Stomach (tissue), 9 donors: ENCODE data around the gene TMEM8B. TPM values are rescaled to one million over a fixed set of nuclear protein-coding genes. Genes with fewer than 3 reads are reported as not detected.

ENCODE experiments used
- DNase-seq, 2 donors: peaks; one replicate each; pipeline versions ENCODE4 v3.0.0 to v3.0.0-alpha.2; 2013 to 2019
- H3K27ac ChIP-seq, 5 donors: fragments of 200-600 bp in 4 of 5; sonication (generic) in 4 of 5; one replicate each; pipeline ENCODE4 v1.5.1; 2013 to 2019; ENCODE audit warnings: mild to moderate bottlenecking in 1 of 5, moderate library complexity in 1 of 5
- H3K27me3 ChIP-seq, 3 donors: fragments of 200-600 bp; sonication (generic); one replicate each; pipeline ENCODE4 v1.5.1; 2017 to 2019; ENCODE audit warnings: mixed run types in 1 of 3
- H3K36me3 ChIP-seq, 4 donors: fragments of 200-600 bp; sonication (generic); 1 replicate in 3 of 4; 2 replicates in 1 of 4; pipeline ENCODE4 v1.5.1; 2016 to 2019
- H3K4me1 ChIP-seq, 4 donors: fragments of 200-600 bp; sonication (generic); one replicate each; pipeline ENCODE4 v1.5.1; 2016 to 2019
- H3K4me3 ChIP-seq, 4 donors: fragments of 200-600 bp; sonication (generic) in 3 of 4; one replicate each; pipeline ENCODE4 v1.5.1; 2016 to 2019; ENCODE audit warnings: mild to moderate bottlenecking in 1 of 4
- H3K9me3 ChIP-seq, 4 donors: fragments of 200-600 bp; sonication (generic); one replicate each; pipeline ENCODE4 v1.5.1; 2016 to 2019
- EP300 ChIP-seq: sonication (generic); formaldehyde crosslinking; IDR thresholded peaks from one replicate; pipeline ENCODE4 v1.6.1; 2017; ENCODE audit warnings: antibody characterized with exemption
- POLR2A ChIP-seq, 4 donors: fragments of 450-650 bp; IDR thresholded peaks; one replicate each; pipeline ENCODE4 v1.6.1; 2016; ENCODE audit warnings: antibody characterized with exemption in 4 of 4, control low read depth in 2 of 4, mild to moderate bottlenecking in 1 of 4, moderate library complexity in 1 of 4
- POLR2AphosphoS5 ChIP-seq, 3 donors: sonication (generic); formaldehyde crosslinking; IDR thresholded peaks; one replicate each; pipeline ENCODE4 v1.6.1; 2016; ENCODE audit warnings: antibody characterized with exemption in 3 of 3
- WGBS, 5 donors: extraction: QIAGEN DNeasy Blood & Tissue Kit in 3 of 5; methylation state at CpG; one replicate each; pipeline versions ENCODE4 v1.1.5 to v1.1.7; 2013 to 2018; 5-methylcytosine and 5-hydroxymethylcytosine counted together
- intact Hi-C: fragments of 100-400 bp; cut with DNase I; formaldehyde crosslinking; loops from one replicate; pipeline ENCODE4 v1.15.1; 2023; ENCODE audit warnings: low total_unique reads
- polyA plus RNA-seq, 3 donors: library from polyadenylated mRNA; stranded (reverse); fragments of 200-250 nt; gene quantifications; one replicate each; pipeline ENCODE4 v1.2.3, GENCODE V29; 2013
- total RNA-seq, 5 donors: library from RNA; depleted of rRNA; stranded (reverse); fragments of >200 nt; gene quantifications; one replicate each; pipeline versions ENCODE4 v1.1.0 to v1.2.3, GENCODE V29; 2014 to 2016
- TF ChIP-seq, protein P1 (sequence below), 7 experiments: fragments of 450-650 bp in 4 of 7; fragments of 200-600 bp in 3 of 7; sonication (generic) in 3 of 7; IDR thresholded peaks; one replicate each; pipeline ENCODE4 v1.5.1; 2016 to 2019; ENCODE audit warnings: antibody characterized with exemption in 7 of 7, control low read depth in 2 of 7, mild to moderate bottlenecking in 1 of 7
- donor health status: healthy with polysubstance abuse.
- donor health status: Bipolar disorder and iron deficiency.
- donor health status: healthy.

Gene TMEM8B
- total and polyA plus RNA-seq, 8 donors = 4.6 to 81.4 (median 8.1) TPM

DNA sequence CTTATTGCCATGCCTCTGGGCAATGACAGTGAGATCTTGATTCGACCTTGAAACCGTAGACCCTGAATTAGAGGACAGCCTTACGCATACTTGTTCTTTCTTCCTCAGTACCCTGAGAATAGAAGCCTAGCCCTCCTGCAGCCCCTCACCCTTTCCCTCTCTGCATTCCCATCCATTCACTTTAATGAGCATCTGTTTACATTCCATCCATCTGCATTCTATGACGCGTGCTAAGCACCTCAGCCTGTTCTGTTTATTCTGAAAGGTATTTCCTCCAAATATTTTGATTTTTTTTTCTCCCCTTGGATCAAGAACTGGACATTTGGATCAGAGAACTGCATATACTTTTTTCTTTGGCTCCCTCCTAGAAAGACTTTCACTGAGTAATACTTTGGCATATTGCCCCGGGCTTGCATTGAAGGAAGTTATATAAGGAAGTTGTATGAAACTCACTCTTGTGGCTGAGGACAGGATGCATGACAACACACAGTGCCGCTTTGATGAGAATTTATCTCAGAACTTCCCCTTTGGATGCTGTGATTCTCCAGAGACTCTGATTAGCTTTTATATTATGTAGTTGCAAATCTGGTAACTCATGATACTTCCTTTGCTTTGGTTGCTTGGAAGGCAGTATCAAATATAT is 15.7 kb downstream of the TMEM8B start:
- intact Hi-C loops = no loop called here
- no peak for TF ChIP-seq POLR2A (IDR thresholded peaks at IDR 0.05)
- TF ChIP-seq POLR2AphosphoS5 (IDR thresholded peaks at IDR 0.05) = peak; percentile 23 to 86 (median 25)
- Histone ChIP-seq H3K27me3 (peaks cover 0 to 13% (median 0%) of the 10 kb centered on the region in 3 donors), H3K4me1 (peaks cover 34 to 56% (median 42%) of the 10 kb centered on the region in 4 donors), H3K27ac (peak overlapping the region; percentile 70 to 82 (median 76)), H3K36me3 (peaks cover 0 to 31% (median 18%) of the 10 kb centered on the region in 4 donors), H3K4me3 (no peak overlapping the region), H3K9me3 (no peaks in the 10 kb centered on the region)
- peak; percentile 64 to 93 for DNase-seq
- 16 to 25% (median 20%) methylated on average over 7 of the region's 7 CpGs for WGBS, 5 donors

DNA sequence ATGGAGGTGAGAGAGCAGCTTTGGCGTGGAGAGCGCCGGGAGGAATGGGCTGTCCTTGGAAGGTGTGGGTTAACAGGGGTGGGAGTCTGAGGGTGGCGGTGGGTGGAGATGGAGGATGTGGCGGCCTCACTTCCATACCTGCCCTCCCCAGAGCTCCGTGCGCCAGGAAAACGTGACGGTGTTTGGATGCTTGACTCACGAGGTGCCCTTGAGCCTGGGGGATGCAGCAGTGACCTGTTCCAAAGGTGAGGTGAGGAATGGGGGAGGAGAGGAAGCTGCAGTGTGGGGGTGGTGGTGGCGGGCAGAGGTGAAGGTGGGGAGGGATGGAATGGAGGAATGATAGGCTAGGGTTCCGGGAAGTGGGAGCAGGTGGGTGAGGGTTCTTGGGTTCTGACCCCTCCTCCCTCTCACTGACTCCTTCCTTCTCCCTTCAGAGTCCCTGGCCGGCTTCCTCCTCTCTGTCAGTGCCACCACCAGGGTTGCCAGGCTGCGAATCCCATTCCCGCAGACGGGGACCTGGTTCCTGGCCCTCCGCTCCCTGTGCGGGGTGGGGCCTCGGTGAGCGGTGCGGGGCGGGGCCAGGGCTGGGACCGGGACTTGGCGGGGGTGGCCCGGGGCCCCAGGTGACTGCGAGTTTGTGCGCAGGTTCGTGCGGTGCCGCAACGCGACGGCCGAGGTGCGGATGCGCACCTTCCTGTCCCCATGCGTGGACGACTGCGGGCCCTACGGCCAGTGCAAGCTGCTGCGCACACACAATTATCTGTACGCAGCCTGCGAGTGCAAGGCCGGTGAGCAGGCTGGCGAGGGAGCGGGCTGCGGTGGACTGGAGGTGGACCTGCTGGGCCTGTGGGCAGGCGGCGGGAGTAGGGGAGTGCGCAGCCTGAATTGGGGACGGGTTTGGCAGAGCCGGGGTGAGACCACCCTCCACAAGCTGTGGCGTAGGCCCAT is 17.1 kb downstream of the TMEM8B start:
- H3K4me3 ChIP-seq = peak overlapping the region in 3 of 4 donors; percentile 5 to 16 (median 13)
- no peak for TF ChIP-seq POLR2AphosphoS5 (IDR thresholded peaks at IDR 0.05)
- TF ChIP-seq, protein P1, sequence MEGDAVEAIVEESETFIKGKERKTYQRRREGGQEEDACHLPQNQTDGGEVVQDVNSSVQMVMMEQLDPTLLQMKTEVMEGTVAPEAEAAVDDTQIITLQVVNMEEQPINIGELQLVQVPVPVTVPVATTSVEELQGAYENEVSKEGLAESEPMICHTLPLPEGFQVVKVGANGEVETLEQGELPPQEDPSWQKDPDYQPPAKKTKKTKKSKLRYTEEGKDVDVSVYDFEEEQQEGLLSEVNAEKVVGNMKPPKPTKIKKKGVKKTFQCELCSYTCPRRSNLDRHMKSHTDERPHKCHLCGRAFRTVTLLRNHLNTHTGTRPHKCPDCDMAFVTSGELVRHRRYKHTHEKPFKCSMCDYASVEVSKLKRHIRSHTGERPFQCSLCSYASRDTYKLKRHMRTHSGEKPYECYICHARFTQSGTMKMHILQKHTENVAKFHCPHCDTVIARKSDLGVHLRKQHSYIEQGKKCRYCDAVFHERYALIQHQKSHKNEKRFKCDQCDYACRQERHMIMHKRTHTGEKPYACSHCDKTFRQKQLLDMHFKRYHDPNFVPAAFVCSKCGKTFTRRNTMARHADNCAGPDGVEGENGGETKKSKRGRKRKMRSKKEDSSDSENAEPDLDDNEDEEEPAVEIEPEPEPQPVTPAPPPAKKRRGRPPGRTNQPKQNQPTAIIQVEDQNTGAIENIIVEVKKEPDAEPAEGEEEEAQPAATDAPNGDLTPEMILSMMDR (IDR thresholded peaks at IDR 0.05) = no peak
- TF ChIP-seq EP300 = no peak
- TF ChIP-seq POLR2A (IDR thresholded peaks at IDR 0.05) = no peak
- H3K9me3 ChIP-seq = no peaks in the 10 kb centered on the region
- H3K27me3 ChIP-seq = peaks cover 0 to 7% (median 0%) of the 10 kb centered on the region in 3 donors
- peaks cover 34 to 56% (median 42%) of the 10 kb centered on the region in 4 donors for H3K4me1 ChIP-seq
- intact Hi-C loops = no loop called here
- WGBS, 5 donors = 43 to 70% (median 49%) methylated on average over 22 to 53 of the region's 53 CpGs
- peak in 1 of 2 donors; percentile 81 for DNase-seq
- peaks cover 0 to 31% (median 18%) of the 10 kb centered on the region in 4 donors for H3K36me3 ChIP-seq
- H3K27ac ChIP-seq = peak overlapping the region; percentile 4 to 82 (median 76)

DNA sequence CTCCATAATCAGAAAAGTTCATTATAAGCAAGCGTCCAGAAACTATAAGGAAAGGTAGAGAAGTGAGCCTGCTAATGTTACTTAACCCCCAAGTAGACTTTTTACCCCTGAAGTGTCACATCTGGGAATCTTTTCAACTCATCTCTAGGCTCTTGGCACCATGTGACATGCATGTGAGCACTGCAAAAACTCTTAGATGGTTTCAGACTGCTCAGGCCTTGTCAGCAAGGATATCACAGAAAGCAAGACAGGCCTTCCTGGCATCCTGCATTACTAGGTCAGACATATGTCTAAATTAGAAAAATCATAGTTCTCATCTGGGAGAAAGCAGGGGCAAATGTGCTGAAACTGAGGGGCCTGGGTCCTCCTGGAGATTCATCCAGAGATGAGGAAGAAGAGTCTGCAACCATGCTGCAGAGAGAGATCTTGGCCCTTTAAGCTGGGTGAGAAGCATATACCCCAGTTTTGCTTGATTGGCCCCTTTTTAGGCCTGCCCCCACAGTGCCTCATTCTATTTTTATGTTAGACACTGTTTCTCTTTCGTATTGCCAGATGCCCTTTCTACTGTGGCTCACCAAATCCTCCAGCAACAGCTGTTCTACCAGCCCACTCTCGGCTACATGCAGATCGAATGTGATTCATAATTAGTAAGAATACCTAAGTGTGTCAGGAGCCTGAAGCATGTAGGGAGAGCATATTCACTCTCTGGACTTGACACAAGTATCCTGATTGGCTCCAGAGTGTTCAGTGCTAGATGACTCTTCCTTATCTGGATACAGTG is 19.0 kb downstream of the TMEM8B start:
- H3K4me3 ChIP-seq = no peak overlapping the region
- H3K36me3 ChIP-seq = peaks cover 0 to 27% (median 21%) of the 10 kb centered on the region in 4 donors
- H3K9me3 ChIP-seq = no peaks in the 10 kb centered on the region
- H3K27ac ChIP-seq = peak overlapping the region in 4 of 5 donors; percentile 13 to 61 (median 37)
- peak in 1 of 3 donors; percentile 44 for TF ChIP-seq POLR2AphosphoS5 (IDR thresholded peaks at IDR 0.05)
- TF ChIP-seq, protein P1 (IDR thresholded peaks at IDR 0.05) = no peak
- peaks cover 34 to 50% (median 42%) of the 10 kb centered on the region in 4 donors for H3K4me1 ChIP-seq
- intact Hi-C loops = no loop called here
- 73 to 87% (median 80%) methylated on average over 4 of the region's 4 CpGs for WGBS, 5 donors
- DNase-seq = peak in 1 of 2 donors; percentile 44
- peaks cover 0 to 17% (median 0%) of the 10 kb centered on the region in 3 donors for H3K27me3 ChIP-seq

DNA sequence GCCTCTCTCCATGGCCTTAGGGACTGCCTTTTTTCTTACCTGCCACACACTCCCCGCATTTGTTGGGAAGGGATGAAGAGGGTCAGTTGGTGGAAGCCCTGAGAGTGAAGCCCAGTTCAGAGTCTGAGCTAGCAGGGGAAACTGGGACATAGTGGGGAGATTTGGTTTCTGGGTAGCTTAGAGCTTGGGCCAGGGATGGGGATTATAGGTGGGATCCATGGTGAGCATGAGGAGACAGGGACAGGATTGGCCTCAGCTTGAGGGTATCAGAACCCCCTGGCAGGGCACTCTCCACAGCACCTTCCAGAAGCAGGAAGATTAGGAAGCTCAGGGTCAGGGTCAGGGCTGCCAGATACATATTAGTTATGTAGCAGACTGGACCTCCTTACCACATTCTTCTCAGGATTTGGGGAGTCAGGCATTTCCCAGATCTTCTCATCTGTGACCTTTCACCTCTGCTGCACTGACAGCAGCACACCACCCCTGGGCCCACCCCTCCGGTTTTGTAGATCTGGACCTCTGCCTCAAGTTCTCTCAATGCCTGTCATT is 23.3 kb downstream of the TMEM8B start:
- intact Hi-C loops = no loop called here
- peaks cover 0 to 17% (median 0%) of the 10 kb centered on the region in 3 donors for H3K27me3 ChIP-seq
- TF ChIP-seq, protein P1 (IDR thresholded peaks at IDR 0.05) = no peak
- TF ChIP-seq POLR2AphosphoS5 (IDR thresholded peaks at IDR 0.05) (no peak), EP300 (no peak), POLR2A (IDR thresholded peaks at IDR 0.05) (no peak)
- H3K27ac ChIP-seq = no peak overlapping the region
- peaks cover 0 to 38% (median 23%) of the 10 kb centered on the region in 4 donors for H3K36me3 ChIP-seq
- 83 to 100% (median 95%) methylated on average over 2 of the region's 2 CpGs for WGBS, 5 donors
- no peak overlapping the region for H3K4me3 ChIP-seq
- no peaks in the 10 kb centered on the region for H3K9me3 ChIP-seq
- peaks cover 0 to 10% (median 3%) of the 10 kb centered on the region in 4 donors for H3K4me1 ChIP-seq
- DNase-seq = peak in 1 of 2 donors; percentile 4
